Activated CD8-positive, alpha-beta T cell treated with anti-CD3 and anti-CD28 coated beads for 36 hours (primary cell): ENCODE results near the gene S100A12. TPM values are rescaled to one million over a fixed set of nuclear protein-coding genes. Genes with fewer than 3 reads are reported as not detected.

ENCODE experiments used
- ATAC-seq: fragments of 200-7000 bp; cut with Tn5 transposase; one replicate; pipeline ENCODE4 v1.10.0; 2021; ENCODE audit warnings: mild to moderate bottlenecking, moderate library complexity
- CTCF ChIA-PET: fragments of 350-600 bp; sonication (Branson Sonifier 250); formaldehyde crosslinking; loops from one replicate; lab custom pipeline; 2021; ENCODE audit warnings: antibody characterized with exemption; lab: Charles Lee
- POLR2A ChIA-PET: fragments of 350-600 bp; sonication (Branson Sonifier 250); formaldehyde crosslinking; loops from one replicate; lab custom pipeline; 2021; ENCODE audit warnings: antibody characterized with exemption; lab: Charles Lee
- DNase-seq: peaks from one replicate; pipeline ENCODE4 v3.0.0-alpha.2; 2020
- H3K27ac Mint-ChIP-seq: one replicate; pipeline ENCODE4 v1.8.0; 2021; ENCODE audit warnings: mild to moderate bottlenecking, mixed read lengths
- H3K27me3 Mint-ChIP-seq: one replicate; pipeline ENCODE4 v1.8.0; 2021; ENCODE audit warnings: mixed read lengths
- H3K36me3 Mint-ChIP-seq: one replicate; pipeline ENCODE4 v1.8.0; 2021; ENCODE audit warnings: low read depth, mixed read lengths
- H3K4me1 Mint-ChIP-seq: one replicate; pipeline ENCODE4 v1.8.0; 2021; ENCODE audit warnings: low read depth, mixed read lengths
- H3K4me3 Mint-ChIP-seq: one replicate; pipeline ENCODE4 v1.8.0; 2021; ENCODE audit warnings: mild to moderate bottlenecking, moderate library complexity, mixed read lengths
- H3K9me3 Mint-ChIP-seq: one replicate; pipeline ENCODE4 v1.8.0; 2021; ENCODE audit warnings: mixed read lengths
- intact Hi-C: fragments of 100-400 bp; cut with micrococcal nuclease; formaldehyde crosslinking; loops from one replicate; pipeline ENCODE4 v1.10.0; 2022
- total RNA-seq, 2 experiments: library from RNA; stranded (reverse); gene quantifications; one replicate each; pipeline ENCODE4 v1.2.3, GENCODE V29; 2021
- TF ChIP-seq, protein P1 (sequence below): fragments of 200-600 bp; IDR thresholded peaks from one replicate; pipeline ENCODE4 v1.8.0; 2022; ENCODE audit warnings: antibody characterized with exemption, mild to moderate bottlenecking

S100A12 gene
- total RNA-seq, 2 experiments from 2014 or later: not detected

DNA sequence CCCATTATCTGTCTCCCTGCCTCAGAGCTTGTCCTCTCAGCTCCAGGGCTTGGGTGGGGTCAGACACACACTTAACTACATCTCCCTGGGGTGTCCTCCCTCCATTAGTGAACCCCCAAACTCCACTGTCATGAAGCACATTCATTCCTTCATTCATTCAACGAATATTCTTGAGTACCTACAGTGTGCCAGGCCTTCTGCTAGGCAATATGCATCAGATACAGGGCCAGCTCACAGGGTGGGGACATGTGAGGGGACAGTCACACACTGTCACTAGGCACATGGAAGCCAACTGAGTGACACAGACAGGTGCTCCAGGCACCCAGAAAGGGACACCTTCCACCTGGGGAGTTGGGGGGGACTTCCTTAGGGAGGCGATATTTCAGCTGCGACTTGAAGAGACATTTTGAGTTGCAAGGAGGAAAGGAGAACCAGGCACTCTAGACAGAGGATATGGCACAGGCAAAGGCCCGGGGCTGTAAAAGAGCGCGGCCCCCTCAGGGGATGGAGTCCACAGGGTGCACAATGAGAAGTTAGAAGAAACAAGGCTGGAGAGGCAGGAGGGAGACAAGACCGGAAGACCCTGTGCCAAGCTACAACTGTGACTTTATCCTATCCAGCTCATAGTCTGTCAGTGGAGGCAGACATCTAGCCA is 24.1 kb upstream of the S100A12 start:
- Mint-ChIP-seq H3K27me3 (peaks cover 2% of the 10 kb centered on the region), H3K4me3 (no peak overlapping the region), H3K27ac (no peak overlapping the region), H3K4me1 (no peaks in the 10 kb centered on the region), H3K36me3 (no peaks in the 10 kb centered on the region), H3K9me3 (peaks cover under 1% of the 10 kb centered on the region)
- TF ChIP-seq, protein P1, sequence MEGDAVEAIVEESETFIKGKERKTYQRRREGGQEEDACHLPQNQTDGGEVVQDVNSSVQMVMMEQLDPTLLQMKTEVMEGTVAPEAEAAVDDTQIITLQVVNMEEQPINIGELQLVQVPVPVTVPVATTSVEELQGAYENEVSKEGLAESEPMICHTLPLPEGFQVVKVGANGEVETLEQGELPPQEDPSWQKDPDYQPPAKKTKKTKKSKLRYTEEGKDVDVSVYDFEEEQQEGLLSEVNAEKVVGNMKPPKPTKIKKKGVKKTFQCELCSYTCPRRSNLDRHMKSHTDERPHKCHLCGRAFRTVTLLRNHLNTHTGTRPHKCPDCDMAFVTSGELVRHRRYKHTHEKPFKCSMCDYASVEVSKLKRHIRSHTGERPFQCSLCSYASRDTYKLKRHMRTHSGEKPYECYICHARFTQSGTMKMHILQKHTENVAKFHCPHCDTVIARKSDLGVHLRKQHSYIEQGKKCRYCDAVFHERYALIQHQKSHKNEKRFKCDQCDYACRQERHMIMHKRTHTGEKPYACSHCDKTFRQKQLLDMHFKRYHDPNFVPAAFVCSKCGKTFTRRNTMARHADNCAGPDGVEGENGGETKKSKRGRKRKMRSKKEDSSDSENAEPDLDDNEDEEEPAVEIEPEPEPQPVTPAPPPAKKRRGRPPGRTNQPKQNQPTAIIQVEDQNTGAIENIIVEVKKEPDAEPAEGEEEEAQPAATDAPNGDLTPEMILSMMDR: no peak
- POLR2A ChIA-PET: no interaction called here
- ATAC-seq (no peak), DNase-seq (no peak)
- intact Hi-C loops: loop anchor here (5.0 kb wide), 1 partner anchor 47 kb away; no protein-coding TSS in a partner anchor
- CTCF ChIA-PET: interaction anchor here (1.1 to 1.2 kb wide), 2 partner anchors 11 to 95 kb away, joined by 3 read pairs; no protein-coding TSS in a partner anchor

DNA sequence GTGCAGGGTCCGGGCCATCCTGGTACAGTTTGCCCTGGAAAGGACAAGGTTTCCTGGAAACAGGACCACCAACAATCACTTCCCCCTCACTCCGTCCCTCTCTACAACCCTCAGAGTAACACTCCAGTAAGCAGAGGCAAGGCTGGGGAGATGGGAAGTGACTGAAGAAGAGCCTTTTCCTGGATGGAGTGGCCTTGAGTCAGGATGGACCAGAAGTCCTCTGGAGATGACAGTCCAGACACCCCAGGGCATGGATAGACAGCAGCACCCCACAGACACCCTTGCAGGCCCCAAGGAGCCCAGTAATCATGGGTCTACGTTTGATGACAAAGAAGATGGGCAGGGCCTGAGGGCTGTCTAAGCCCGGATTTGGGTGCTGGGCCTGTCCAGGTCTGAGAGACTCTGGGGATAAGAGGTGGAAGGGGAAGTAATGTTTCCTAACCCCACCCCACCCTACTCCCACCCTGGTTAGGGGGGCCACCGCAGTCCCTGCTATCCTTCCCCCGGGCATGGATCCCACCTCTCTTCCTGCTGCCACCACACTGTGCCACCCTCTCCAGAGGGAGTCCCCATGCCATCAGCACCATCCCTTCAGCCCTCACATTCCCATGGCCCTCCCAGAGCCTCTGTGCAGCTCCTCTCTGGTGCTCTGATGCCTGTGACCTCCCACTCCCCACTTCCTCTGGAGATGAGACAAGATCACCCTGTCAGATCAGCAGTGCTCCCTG is 22.7 kb upstream of the S100A12 start:
- Mint-ChIP-seq H3K9me3 (no peaks in the 10 kb centered on the region), H3K27me3 (peaks cover 2% of the 10 kb centered on the region), H3K4me3 (no peak overlapping the region), H3K27ac (no peak overlapping the region), H3K36me3 (no peaks in the 10 kb centered on the region), H3K4me1 (no peaks in the 10 kb centered on the region)
- ChIA-PET CTCF (no interaction called here), POLR2A (no interaction called here)
- TF ChIP-seq, protein P1: no peak
- no peak for DNase-seq
- intact Hi-C loops: no loop called here
- ATAC-seq: no peak

DNA sequence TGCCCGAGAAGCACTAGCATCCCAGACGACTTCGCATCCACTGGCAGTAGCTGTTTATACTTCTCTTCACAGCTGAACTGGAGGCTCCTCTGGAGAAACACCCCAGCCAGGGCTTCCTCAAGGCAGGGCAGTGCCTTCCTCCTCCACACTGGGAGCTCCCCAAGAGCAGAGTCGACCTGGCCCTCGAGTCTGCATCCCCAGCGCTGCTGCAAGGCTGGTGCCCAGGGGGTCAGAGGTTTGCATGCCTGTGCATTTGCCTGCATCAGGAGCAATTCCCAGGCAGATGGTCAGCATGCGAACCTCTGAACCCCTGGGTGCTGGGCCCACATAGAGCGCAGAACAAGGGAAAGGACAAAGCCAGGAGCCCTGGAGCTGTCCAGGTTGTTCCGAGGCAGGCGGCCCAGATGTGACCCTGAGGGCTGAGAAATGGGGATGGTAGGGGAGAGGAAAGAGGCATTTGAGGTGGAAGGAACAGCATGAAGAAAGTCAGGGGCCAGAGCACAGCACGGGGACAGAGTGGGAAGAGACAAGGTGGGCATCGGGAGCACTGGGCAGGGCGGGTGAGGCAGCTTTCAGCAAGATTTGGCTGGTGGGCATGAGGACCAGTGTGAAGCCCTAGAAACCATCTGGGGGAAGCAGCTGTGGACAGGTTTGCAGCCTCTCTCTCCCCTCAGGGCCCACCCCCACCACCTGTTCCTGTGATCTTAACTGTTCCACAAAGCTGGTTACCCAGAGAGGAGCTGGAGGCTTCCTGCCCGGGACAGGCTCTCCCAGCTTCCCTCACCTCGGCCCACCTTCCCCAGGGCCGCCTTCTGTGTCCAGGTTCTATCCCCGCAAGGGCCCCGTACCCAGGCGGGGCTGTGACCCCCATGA is 21.9 kb upstream of the S100A12 start:
- TF ChIP-seq, protein P1: no peak
- Mint-ChIP-seq H3K27me3 (peaks cover 2% of the 10 kb centered on the region), H3K4me3 (no peak overlapping the region), H3K27ac (no peak overlapping the region), H3K9me3 (no peaks in the 10 kb centered on the region), H3K4me1 (no peaks in the 10 kb centered on the region), H3K36me3 (no peaks in the 10 kb centered on the region)
- ChIA-PET CTCF (no interaction called here), POLR2A (no interaction called here)
- DNase-seq: no peak
- intact Hi-C loops: no loop called here
- ATAC-seq: no peak

DNA sequence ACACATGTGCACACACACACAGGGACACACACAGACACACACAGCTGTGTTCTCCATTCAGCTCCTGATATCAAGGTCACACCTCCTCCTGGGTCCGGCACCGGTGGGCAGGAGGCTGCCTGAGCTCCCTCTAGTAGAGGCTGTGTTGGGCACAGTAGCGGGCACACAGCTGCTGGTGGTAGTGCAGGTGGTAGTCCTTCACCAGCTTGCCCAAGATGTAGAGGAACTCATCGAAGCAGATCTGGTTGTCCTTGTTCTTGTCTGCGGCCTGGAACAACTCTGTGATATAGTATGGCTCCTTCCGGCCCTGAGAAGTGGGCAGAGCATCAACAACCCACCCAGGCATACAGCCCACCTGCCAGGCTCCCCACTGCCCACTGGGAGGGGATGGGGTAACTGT is 21.0 kb upstream of the S100A12 start:
- intact Hi-C loops: no loop called here
- H3K27me3 Mint-ChIP-seq: peaks cover 5% of the 10 kb centered on the region
- DNase-seq (no peak), ATAC-seq (no peak)
- no peak overlapping the region for H3K4me3 Mint-ChIP-seq
- TF ChIP-seq, protein P1: no peak
- CTCF ChIA-PET: no interaction called here
- H3K27ac Mint-ChIP-seq: no peak overlapping the region
- H3K4me1 Mint-ChIP-seq: no peaks in the 10 kb centered on the region
- H3K9me3 Mint-ChIP-seq: no peaks in the 10 kb centered on the region
- POLR2A ChIA-PET: no interaction called here
- H3K36me3 Mint-ChIP-seq: no peaks in the 10 kb centered on the region
